AG09309 (cell line): ENCODE results near the gene SPPL2B.

ENCODE experiments used
- DNase-seq: peaks from one replicate; pipeline ENCODE4 v3.0.0-alpha.2; 2010; ENCODE audit warnings: low read depth
- H3K4me3 ChIP-seq: 2 replicates; pipeline ENCODE4 v1.5.1; 2011; ENCODE audit warnings: mild to moderate bottlenecking, low read depth, low read length, moderate library complexity; ENCODE audit not compliant: control insufficient read depth
- CTCF ChIP-seq: IDR thresholded peaks from 2 replicates; pipeline ENCODE4 v1.5.1; 2011; ENCODE audit warnings: mild to moderate bottlenecking, low read depth, low read length, inconsistent platforms; ENCODE audit not compliant: insufficient read depth, control insufficient read depth; ENCODE audit errors: missing control alignments

Gene SPPL2B

GRCh38 chr19:2289714-2290435 is 38.6 kb upstream of the SPPL2B start:
- no peak for DNase-seq
- H3K4me3 ChIP-seq, result peak overlapping the region; percentile 28
- no peak for TF ChIP-seq CTCF

GRCh38 chr19:2290441-2291184 is 37.9 kb upstream of the SPPL2B start:
- no peak overlapping the region for H3K4me3 ChIP-seq
- no peak for DNase-seq
- TF ChIP-seq CTCF, result no peak

GRCh38 chr19:2291185-2291751 is 37.2 kb upstream of the SPPL2B start:
- TF ChIP-seq CTCF, result no peak
- no peak for DNase-seq
- no peak overlapping the region for H3K4me3 ChIP-seq

- no peak for TF ChIP-seq CTCF
- peak; percentile 62 for DNase-seq
Observed at GRCh38 chr19:2294687-2295335, 33.7 kb upstream of the SPPL2B start.

GRCh38 chr19:2296141-2296540 is 32.3 kb upstream of the SPPL2B start:
- no peak for DNase-seq
- no peak overlapping the region for H3K4me3 ChIP-seq
- TF ChIP-seq CTCF, result no peak

More at GRCh38 chr19:2294687-2295335, 33.7 kb upstream of the SPPL2B start:
- H3K4me3 ChIP-seq, result peak overlapping the region; percentile 18

- DNase-seq, result no peak
- TF ChIP-seq CTCF, result no peak
- no peak overlapping the region for H3K4me3 ChIP-seq
Observed at GRCh38 chr19:2300533-2300932, 28.0 kb upstream of the SPPL2B start.
